ENCODE measurements around the gene KCNN2.

The KCNN2 gene

GRCh38 chr5:114473541-114473940 is 111.7 kb downstream of the KCNN2 start:
- no peak overlapping the region for H3K4me3 ChIP-seq (ENCODE audit: low read depth, low read length)
- TF ChIP-seq CTCF (IDR thresholded peaks at IDR 0.05; ENCODE audit: borderline replicate concordance, insufficient read depth, low read depth, low read length): no peak

GRCh38 chr5:114477816-114478334 is 116.0 kb downstream of the KCNN2 start:
- H3K4me3 ChIP-seq (ENCODE audit: low read depth, low read length): no peak overlapping the region
- no peak for TF ChIP-seq CTCF (IDR thresholded peaks at IDR 0.05; ENCODE audit: borderline replicate concordance, insufficient read depth, low read depth, low read length)

GRCh38 chr5:114500756-114501155 is 138.9 kb downstream of the KCNN2 start:
- TF ChIP-seq CTCF (IDR thresholded peaks at IDR 0.05; ENCODE audit: borderline replicate concordance, insufficient read depth, low read depth, low read length): no peak
- H3K4me3 ChIP-seq (ENCODE audit: low read depth, low read length): no peak overlapping the region

- TF ChIP-seq CTCF (IDR thresholded peaks at IDR 0.05; ENCODE audit: borderline replicate concordance, insufficient read depth, low read depth, low read length): no peak
These were observed 142.7 kb downstream of the KCNN2 start for GRCh38 chr5:114504560-114504959.

GRCh38 chr5:114524221-114524620 is 162.4 kb downstream of the KCNN2 start:
- no peak overlapping the region for H3K4me3 ChIP-seq (ENCODE audit: low read depth, low read length)
- TF ChIP-seq CTCF (IDR thresholded peaks at IDR 0.05; ENCODE audit: borderline replicate concordance, insufficient read depth, low read depth, low read length): no peak

More at GRCh38 chr5:114504560-114504959, 142.7 kb downstream of the KCNN2 start:
- H3K4me3 ChIP-seq (ENCODE audit: low read depth, low read length): no peak overlapping the region

- no peak overlapping the region for H3K4me3 ChIP-seq (ENCODE audit: low read depth, low read length)
- TF ChIP-seq CTCF (IDR thresholded peaks at IDR 0.05; ENCODE audit: borderline replicate concordance, insufficient read depth, low read depth, low read length): no peak
These were observed 182.7 kb downstream of the KCNN2 start for GRCh38 chr5:114544561-114544960.

Data from GM12875 (cell line).